Measurements from ENCODE around the gene PLCD3. TPM values are rescaled to one million over a fixed set of nuclear protein-coding genes. Genes with fewer than 3 reads are reported as not detected.

The PLCD3 gene, protein sequence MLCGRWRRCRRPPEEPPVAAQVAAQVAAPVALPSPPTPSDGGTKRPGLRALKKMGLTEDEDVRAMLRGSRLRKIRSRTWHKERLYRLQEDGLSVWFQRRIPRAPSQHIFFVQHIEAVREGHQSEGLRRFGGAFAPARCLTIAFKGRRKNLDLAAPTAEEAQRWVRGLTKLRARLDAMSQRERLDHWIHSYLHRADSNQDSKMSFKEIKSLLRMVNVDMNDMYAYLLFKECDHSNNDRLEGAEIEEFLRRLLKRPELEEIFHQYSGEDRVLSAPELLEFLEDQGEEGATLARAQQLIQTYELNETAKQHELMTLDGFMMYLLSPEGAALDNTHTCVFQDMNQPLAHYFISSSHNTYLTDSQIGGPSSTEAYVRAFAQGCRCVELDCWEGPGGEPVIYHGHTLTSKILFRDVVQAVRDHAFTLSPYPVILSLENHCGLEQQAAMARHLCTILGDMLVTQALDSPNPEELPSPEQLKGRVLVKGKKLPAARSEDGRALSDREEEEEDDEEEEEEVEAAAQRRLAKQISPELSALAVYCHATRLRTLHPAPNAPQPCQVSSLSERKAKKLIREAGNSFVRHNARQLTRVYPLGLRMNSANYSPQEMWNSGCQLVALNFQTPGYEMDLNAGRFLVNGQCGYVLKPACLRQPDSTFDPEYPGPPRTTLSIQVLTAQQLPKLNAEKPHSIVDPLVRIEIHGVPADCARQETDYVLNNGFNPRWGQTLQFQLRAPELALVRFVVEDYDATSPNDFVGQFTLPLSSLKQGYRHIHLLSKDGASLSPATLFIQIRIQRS
- 20.0 and 37.3 TPM in 2 replicates for total RNA-seq (ENCODE audit: low replicate concordance)

DNA sequence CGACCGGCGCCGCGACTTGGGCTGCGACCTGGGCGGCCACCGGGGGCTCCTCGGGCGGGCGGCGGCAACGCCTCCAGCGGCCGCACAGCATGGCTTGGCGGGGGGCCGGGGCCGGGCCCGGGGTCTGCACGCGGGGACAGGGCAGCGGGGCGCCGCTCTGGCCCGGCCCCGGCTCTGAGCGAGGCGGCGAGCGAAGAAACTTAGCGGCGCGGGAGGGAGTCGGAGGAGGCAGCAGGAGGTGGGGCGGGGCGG lies at the start of gene PLCD3:
PLCD3 (minus strand) TSS at position 196 of the 252 bp plus-strand sequence; CDS start at position 91, 105 bp downstream.

DNA sequence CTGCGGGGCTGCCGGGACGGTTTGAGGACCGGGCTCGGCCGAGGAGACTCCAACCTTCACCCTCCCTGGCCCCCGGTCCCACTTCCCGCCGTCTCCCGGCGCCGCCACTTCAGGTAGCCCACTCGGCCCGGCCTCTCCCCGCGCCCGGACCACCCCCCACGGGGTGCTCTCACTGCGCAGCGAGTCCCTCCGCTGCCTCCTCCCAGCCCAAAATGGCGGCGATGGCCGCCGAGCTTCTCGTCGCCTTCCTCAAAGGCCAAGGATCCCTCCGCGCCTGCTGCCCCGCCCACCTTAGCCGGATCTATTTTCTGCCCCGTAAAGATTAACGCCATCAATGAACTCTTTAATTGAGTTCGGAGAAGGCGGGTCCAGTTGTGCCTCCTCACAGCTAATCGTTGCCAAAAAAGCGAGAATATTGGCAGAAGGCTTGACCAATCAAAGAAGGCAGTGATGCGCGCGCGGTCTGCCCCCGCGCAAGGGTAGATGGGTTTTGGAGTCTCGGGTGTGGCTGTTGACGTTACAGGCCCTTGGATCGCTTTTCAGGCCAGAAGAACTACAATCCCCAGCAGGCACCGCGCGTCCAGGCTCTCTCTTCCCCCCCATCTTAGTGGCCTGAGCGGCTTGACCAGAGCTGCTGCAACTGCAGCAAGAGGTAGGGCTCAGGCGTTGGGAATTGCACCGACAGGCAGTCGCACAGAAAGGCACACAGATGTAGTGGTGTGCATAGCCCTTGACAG lies 29.1 kb upstream of the PLCD3 start, which contains the start of gene HEXIM2:
HEXIM2 (plus strand) TSS at position 588 of the 737 bp plus-strand sequence. CDS start 919 bp downstream, outside the sequence.

DNA sequence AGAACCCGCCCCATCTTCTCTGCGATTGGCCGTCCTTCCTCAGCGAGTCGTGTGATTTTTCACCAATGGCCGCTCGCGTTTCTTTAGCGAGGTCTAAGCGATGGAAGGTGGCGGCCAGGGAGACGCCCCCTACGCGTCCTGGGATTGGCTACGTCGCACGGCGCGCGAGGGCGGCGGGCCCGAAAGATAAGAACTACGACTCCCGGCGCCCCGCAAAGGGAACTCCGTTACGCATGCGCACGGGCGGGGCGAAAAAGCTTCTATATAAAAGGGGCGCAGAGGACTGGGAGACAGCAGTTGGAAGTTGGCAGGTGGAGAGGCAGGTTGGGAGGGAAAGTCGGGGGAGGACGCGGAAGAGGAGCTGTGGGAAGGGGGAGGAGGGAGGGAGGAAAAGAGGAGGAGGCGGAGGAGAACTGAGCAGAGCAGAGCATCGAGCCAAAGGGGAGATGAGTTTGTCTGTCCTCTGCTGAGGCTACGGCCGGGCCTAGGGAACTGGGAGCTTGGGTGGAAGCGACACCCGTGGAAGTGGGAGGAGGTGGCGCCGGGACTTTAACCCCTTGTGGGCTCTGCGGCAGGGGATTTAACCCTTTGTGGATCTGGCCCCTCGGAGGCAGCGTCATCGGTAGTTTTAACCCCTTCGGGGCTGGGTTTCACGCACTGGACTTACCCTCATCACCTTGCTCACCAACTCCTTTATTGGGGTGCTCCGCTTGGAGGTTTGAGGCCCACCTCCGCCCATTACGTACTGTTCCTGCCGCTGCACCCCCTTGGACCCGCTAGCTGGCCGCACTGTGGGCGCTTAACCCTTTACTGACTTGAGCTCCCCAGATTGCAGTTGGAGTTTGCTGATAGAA lies 16.1 kb upstream of the PLCD3 start, which contains the start of gene HEXIM1:
HEXIM1 (plus strand) TSS at position 293 of the 854 bp plus-strand sequence. CDS start 716 bp downstream, outside the sequence.

DNA sequence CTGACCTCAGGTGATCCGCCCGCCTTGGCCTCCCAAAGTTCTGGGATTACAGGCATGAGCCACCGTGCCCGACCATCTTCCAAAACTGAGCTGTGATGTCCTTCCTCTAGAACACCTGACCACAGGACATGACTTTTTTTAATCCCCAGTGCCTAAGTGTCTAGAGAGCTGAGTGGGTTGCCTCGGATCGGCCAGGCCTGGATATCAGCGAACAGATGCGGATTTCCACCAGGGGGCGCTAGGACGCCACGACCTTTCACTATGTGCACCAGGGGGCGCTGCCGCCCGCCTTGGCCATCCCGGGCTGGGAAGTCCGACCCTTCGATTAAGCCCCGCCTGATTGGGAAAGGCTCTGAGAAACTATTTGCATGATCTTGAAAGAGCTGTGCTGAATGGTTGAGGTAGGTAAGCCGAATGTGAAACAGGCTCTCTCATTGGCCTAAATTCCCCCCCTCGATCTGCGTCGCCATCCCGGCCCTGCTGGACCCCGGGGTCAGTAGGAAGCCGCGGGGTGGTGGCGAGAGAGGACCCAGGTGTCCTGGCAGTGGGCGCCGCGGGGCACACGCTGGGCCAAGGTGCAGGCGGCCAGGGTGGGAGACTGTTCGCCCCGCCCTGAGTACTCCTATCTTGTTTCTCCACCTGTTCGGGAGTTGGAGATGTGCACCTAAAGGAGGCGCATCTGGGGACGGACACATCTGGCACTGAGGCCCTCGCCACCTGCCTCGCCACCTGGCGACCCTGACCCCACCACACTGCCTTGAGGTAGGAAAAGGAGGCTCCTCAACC lies 3.1 kb upstream of the PLCD3 start, which contains the start of gene ACBD4:
ACBD4 (plus strand) TSS at position 496 of the 786 bp plus-strand sequence. CDS start 458 bp downstream, outside the sequence.

DNA sequence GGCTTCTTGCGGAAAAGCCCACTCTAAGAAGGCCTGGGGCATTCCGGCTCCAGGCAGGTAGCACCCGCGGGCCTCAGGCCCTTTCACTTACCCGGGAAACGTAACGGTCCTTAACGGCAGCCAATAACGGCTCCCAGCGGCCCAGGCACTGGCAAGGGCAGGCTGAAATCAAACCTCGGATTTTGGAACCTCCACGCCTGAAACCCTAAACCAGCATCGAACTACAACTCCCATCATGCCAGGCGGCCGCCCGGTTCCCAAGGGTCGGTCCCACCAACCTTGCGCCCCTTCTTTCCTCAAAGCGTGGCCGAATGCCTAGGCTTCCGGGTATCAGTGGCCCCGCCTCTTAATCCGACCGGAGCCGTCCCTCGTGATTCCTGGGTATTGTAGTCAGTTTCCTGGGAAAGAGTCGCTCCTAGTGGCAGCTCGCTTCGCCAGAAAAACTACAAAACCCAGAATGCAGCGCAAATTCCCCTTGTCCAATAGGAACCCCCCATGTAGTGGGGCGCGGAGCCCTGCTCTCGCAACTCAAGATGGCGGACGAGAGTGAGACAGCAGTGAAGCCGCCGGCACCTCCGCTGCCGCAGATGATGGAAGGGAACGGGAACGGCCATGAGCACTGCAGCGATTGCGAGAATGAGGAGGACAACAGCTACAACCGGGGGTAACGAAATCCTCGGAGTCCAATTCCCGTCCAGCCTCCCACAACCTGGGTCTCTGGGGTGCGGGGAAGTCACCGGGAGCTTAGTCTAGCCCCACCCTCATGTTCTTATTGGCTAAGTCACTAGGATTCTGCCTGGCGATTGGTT lies 71.3 kb downstream of the PLCD3 start, which contains the start of gene NMT1:
NMT1 (plus strand) TSS at position 521 of the 809 bp plus-strand sequence; CDS start at position 534, 13 bp downstream.

Other genes with a start within 250 kb of the PLCD3 start
- gene EFTUD2, start 233.1 kb downstream of the PLCD3 start, total RNA-seq (ENCODE audit: low replicate concordance): 113 and 140 TPM in 2 replicates
- gene GFAP, start 217.0 kb downstream of the PLCD3 start, total RNA-seq (ENCODE audit: low replicate concordance): 1.1 TPM in 1 of 2 replicates, not detected in the other
- gene KIF18B, start 184.7 kb downstream of the PLCD3 start, total RNA-seq (ENCODE audit: low replicate concordance): 0.68 TPM in 1 of 2 replicates, not detected in the other
- 0.08 and 0.23 TPM in 2 replicates for gene C1QL1, start 164.2 kb downstream of the PLCD3 start, total RNA-seq (ENCODE audit: low replicate concordance)
- gene DCAKD, start 80.9 kb downstream of the PLCD3 start, total RNA-seq (ENCODE audit: low replicate concordance): 35.9 and 37.1 TPM in 2 replicates
- 70.2 and 119 TPM in 2 replicates for gene NMT1, start 71.2 kb downstream of the PLCD3 start, total RNA-seq (ENCODE audit: low replicate concordance)
- 4.3 and 4.8 TPM in 2 replicates for gene ACBD4, start 3.2 kb upstream of the PLCD3 start, total RNA-seq (ENCODE audit: low replicate concordance)
- 5.9 and 8.6 TPM in 2 replicates for gene HEXIM1, start 16.0 kb upstream of the PLCD3 start, total RNA-seq (ENCODE audit: low replicate concordance)
- gene HEXIM2, start 29.4 kb upstream of the PLCD3 start, total RNA-seq (ENCODE audit: low replicate concordance): 5.3 and 11.7 TPM in 2 replicates
- gene FMNL1, start 89.4 kb upstream of the PLCD3 start, total RNA-seq (ENCODE audit: low replicate concordance): 2.9 TPM in 1 of 2 replicates, not detected in the other
- not detected in 2 replicates for gene SPATA32, start 129.6 kb upstream of the PLCD3 start, total RNA-seq (ENCODE audit: low replicate concordance)
- 1.4 and 1.7 TPM in 2 replicates for gene MAP3K14, start 184.5 kb upstream of the PLCD3 start, total RNA-seq (ENCODE audit: low replicate concordance)